DMS153 treated with DMSO at 0.1 percent for 48 hours (cell line): Measurements from ENCODE around the gene PDZD2.
"Not testable (repeated sequence)": the region's sequence is repeated elsewhere in the genome, so short reads cannot be mapped to it uniquely, and the experiment has no call there.

Source experiments
- DNase-seq: peaks from one replicate; lab custom pipeline; 2025; ENCODE audit not compliant: unreplicated experiment; lab: John Stamatoyannopoulos, UW

The PDZD2 gene

GRCh38 chr5:31999470-31999869 lies 360.5 kb downstream of the PDZD2 start:
- DNase-seq, result no peak

GRCh38 chr5:32000731-32001130 lies 361.8 kb downstream of the PDZD2 start:
- no peak for DNase-seq

- no peak for DNase-seq
These were observed 362.4 kb downstream of the PDZD2 start for GRCh38 chr5:32001284-32001683.

DNA sequence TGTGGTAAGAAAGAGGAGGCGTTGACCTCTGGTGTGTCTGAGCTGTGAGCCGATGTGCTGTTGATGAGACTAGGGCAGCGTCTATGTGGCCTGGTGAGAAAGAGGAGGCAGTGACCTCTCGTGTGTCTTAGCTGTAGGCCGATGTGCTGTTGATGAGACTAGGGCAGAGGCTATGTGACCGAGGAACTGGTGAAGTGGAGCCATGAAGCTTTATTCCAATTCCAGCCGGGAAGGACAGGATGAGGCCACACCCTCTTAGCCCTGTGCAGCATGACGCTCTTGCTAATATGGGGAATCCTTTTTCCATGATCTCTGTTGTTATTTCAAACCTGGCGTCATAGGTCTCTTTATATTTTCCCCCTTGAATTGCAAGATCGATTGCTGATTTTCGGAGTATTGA lies 362.8 kb downstream of the PDZD2 start:
- no peak for DNase-seq

GRCh38 chr5:32002755-32003154 lies 363.8 kb downstream of the PDZD2 start:
- DNase-seq, result no peak

GRCh38 chr5:32003981-32004380 lies 365.1 kb downstream of the PDZD2 start:
- DNase-seq, result no peak

- no peak for DNase-seq
These were observed 365.5 kb downstream of the PDZD2 start for GRCh38 chr5:32004404-32004803.

GRCh38 chr5:32008746-32009145 lies 369.8 kb downstream of the PDZD2 start:
- DNase-seq, result no peak

DNA sequence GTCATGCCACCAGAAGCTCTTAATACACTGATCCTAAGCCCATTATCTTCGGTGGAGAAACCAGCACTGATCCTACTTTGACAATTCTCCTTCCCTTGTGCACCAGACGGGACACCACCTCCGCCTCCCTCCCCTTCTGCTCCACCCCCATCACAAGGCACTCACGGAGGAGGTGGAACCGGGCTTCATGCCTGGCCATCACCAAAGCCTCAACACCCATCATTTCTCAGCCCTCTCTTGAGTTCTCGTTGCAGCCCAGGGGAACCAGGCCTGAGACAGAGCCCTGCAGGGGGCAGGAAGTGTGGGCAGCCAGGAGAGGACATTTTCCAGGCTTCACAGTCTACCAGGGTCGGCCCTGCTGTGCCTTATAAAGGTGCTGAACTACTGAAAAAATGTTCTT lies 374.7 kb downstream of the PDZD2 start:
- DNase-seq, result no peak

DNA sequence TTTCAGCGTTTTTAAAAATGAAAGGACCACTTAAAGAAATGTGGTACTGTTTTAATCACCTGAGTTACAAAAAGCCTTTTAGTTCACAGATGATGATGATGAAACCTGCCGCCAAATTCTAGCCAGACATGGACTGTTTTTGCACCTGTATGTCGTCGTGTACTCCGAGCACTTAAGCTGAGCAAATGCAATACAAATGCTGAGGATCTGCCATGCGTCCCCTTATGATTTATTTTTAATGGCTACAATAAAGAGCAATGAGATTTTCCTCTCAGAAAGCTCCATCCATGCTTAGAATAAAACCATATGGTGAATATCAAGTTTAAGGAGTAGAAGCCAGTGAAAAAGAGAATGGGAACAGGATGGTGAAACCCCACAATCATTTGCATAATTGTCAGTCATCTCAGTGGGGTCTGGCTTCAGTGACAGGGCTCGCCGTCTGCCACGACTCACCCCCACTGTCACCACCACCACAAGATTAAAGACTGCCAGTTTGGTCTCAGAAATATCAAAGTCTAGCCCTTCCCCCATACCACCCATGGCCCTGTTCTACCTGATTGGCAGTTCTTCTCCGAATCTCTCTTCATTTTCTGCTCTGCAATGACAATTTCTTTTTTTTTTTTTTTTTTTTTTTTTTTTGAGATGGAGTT lies 375.3 kb downstream of the PDZD2 start:
- DNase-seq, result no peak

DNA sequence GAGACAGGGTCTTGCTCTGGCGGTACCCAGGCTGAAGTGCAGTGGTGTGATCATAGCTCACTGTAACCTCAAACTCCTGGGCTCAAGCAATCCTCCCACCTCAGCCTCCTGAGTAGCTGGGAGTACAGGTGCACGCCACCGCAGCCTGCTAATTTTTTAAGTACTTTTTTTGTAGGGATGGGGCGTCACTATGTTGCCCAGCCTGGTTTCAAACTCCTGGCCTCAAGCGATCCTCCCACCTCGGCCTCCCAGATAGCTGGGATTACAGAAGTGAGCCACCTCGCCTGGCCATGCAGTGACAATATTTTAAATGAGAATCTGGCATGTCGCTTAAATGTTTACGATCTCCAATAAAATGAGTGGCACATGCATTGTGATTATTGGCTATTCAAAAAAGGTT lies 376.3 kb downstream of the PDZD2 start:
- not testable (repeated sequence) for DNase-seq

GRCh38 chr5:32017692-32018367 lies 378.9 kb downstream of the PDZD2 start:
- no peak for DNase-seq

- no peak for DNase-seq
These were observed 379.8 kb downstream of the PDZD2 start for GRCh38 chr5:32018476-32019436.

GRCh38 chr5:32020271-32020670 lies 381.3 kb downstream of the PDZD2 start:
- DNase-seq, result no peak

DNA sequence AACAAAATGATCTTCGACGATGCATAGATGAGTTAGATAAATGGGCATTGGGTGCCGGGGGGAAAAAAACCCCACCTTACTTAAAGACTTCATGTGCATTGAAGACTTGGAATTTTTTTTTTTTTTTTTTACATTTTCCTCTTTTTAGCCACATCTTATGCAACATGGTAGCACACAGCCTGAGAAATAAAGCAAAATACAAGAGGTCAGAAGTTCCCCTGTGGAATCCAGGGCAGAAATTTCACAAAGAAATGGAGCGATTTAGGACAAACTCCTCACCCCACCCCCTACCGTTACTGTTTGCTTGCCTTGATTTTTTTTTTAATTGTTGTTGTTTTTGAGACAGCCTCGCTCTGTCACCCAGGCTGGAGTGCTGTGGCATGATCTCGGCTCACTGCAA lies 382.0 kb downstream of the PDZD2 start:
- DNase-seq, result no peak

- no peak for DNase-seq
These were observed 382.8 kb downstream of the PDZD2 start for GRCh38 chr5:32021771-32022170.

GRCh38 chr5:32022638-32023037 lies 383.7 kb downstream of the PDZD2 start:
- no peak for DNase-seq

DNA sequence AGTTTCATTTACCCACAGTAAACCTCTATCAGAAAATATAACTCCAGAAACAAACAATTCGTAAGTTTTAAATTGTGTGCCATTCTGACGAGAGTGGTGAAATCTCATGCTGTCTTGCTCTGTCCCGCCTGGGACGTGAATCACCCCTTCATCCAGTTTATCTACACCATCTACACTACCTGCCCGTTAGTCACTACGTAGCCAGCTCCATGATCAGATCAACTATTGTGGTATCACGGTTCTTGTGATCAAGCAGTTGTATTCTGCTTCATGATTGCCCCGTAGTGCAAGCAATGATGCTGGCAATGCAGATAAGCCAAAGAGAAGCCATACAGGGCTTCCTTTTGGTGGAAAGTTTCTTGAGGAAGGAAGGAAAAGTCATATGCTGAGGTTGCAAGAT lies 384.9 kb downstream of the PDZD2 start:
- no peak for DNase-seq

- DNase-seq, result no peak
These were observed 385.8 kb downstream of the PDZD2 start for GRCh38 chr5:32024751-32025150.

DNA sequence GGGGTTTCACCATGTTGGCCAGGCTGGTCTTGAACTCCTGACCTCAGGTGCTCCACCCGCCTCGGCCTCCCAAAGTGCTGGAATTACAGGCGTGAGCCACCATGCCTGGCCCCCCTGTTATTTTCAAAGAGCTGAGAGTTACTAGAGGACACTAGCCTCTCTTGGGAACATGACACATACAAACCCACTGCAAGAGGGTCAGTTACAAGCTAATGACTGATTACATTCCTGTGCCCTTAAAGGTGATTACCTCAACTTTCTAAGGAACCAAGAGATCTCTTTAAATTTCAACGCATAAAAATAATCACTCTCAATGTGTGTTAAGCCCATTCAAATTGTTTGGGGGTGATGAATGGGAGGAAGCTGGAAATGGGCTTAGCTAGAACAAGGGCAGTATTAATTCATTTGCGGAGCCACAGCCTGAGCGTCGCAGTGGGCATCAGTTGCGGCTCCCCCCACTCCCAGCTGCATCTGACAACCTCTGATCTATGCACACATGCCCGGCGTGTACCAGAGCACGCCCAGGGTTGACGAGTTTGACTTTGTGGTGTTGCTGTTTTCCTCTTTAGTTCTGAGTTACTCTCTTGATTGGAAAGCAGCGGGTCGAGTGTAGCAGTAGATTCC lies 388.3 kb downstream of the PDZD2 start:
- DNase-seq, result no peak

DNA sequence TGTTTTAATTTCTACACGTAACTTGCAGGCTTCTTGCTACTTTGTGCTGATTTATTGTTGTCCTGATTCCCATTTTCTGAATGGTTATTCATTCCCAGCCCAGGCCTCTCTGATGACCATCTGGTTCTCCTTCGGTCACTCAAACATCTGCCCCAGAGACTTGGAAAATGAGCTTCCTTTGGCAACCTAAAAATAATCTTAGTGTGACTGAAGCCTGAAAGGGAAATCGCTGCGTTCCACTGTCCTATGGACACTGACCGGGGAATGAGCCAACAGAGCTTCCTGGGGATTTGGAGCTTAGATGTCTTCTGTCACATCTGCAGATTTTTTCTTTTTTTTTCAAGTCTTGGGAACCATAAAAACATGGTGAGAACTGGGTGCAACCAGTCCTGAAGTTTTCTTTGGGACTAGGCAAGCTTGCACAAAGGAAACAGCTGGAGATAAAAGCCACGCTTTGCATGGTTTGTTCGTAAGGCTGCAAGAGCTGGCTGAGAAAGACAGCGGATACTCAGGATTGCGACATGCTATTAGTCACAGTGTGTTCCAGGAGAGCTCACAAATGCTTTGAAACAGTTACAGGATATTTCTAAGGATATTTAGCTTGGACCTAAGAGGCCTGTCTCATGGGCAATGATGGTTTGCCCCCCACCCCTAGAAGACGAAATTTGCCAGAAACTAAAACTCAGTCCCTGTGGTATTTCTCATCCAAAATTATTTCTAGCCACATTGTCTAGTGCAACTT lies 389.0 kb downstream of the PDZD2 start:
- no peak for DNase-seq
